NCI-H146 (cell line): ENCODE data around the gene FAM219B.
"Not testable (repeated sequence)": the region's sequence is repeated elsewhere in the genome, so short reads cannot be mapped to it uniquely, and the experiment has no call there.

Experiments
- DNase-seq: peaks from one replicate; lab custom pipeline; 2025; lab: John Stamatoyannopoulos, UW

Gene FAM219B

GRCh38 chr15:74906450-74907162 is at the start of gene FAM219B:
TSS of gene FAM219B (minus strand) at chr15:74906851. CDS start at chr15:74906800, 51 bp downstream.
- peak; percentile 79 for DNase-seq

DNA sequence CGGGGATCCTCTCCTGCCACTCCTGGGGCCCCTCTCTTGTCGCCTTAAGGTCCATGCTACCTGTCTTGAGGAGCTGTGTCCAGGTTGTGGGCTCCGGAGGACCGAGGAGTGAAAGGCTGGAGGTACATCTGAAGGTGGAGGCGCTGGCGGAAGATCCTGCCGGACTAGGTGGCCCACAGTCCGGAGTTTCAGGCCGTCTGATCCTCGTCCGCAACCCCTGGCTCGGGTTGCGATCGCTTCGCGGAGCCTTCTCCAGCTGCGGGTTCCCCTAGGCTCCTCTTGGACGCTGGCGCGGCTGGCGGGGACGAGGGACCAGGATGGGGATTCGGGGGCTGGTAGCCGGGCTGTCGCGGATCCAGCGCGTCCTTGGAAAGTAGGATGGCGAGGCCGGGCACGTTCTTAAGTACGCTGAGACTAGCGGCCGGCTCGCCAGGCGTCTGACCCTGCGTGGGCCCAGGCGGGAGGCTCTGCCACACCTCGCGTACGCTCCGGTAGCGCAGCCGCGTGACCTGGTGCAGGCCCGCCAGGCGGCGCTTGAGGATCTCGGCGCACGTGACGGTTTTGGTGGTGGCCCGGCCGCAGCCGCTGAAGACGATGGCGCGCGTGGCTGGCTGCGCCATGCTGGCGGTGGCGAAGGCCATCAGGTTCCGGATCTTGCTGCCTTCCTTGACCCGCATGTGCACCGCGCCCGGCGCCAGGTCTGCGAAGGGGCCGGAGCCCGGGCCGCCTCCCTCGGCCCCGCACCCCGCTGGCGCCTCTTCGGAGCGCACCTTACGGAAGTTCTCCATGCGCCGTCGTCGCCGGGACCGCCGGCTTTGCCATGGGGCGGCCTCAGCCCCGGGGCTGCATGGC is 49.4 kb upstream of the FAM219B start:
- peak; percentile 39 for DNase-seq

DNA sequence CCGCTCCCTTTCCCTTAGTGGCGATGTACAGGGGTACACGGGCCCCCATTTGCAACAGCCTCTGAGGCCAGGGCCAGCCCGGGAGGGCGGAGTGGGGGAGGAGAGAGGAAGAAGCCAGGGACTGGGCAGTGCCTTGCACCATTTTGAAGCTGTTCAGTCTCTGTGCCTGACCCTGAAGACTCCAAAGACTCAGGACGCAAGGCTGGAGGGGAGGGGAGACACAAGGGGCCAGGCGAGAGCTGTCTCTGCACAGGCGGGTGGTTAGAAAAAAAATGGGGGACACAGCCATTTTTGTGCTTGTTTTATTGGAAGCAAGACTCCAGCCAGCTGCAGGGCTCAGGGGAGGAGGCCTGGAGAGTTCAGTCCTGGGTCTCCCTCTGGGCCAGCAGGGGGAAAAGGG is 48.4 kb upstream of the FAM219B start:
- no peak for DNase-seq

GRCh38 chr15:74954515-74954914 is 47.9 kb upstream of the FAM219B start:
- DNase-seq, result no peak

- no peak for DNase-seq
Observed at GRCh38 chr15:74951006-74951405, 44.4 kb upstream of the FAM219B start.

DNA sequence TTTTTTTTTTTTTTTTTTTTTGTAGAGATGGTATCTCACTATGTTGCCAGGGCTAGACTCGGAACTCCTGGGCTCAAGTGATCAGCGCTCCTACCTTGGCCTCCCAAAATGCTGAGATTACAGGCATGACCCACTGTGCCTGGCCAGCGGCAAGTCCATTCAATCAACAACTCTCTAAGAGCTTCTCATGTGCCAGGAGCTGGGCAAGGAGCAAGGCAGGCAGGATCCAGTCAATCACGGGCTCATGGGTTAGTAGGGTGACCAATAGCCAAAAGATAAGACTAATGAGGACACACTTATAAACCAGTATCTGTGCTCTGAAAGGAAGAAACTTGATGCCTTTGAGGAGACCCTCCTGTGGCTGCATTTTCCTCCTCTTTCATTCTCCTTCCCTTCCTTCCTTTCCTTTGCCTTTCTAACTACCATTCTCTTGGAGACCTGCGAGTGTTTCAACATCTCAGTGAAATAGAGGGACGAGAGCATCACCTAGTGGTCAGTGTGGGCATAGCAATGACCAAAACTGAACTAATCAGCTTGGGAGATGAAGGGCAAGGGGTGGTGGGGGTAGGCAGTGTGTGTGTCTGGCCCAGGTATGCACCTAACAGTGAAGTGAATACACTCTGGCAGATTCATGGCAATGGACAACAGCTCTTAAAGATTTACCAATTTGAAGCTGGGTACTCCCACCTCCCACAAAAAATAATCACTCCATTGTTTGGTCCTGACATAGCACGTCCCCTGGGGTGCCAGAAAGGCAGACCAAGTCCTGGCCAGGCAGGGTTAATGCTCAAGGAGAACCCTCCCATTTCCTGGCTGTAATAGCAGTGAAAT is 43.6 kb upstream of the FAM219B start:
- peak; percentile 55 for DNase-seq

DNA sequence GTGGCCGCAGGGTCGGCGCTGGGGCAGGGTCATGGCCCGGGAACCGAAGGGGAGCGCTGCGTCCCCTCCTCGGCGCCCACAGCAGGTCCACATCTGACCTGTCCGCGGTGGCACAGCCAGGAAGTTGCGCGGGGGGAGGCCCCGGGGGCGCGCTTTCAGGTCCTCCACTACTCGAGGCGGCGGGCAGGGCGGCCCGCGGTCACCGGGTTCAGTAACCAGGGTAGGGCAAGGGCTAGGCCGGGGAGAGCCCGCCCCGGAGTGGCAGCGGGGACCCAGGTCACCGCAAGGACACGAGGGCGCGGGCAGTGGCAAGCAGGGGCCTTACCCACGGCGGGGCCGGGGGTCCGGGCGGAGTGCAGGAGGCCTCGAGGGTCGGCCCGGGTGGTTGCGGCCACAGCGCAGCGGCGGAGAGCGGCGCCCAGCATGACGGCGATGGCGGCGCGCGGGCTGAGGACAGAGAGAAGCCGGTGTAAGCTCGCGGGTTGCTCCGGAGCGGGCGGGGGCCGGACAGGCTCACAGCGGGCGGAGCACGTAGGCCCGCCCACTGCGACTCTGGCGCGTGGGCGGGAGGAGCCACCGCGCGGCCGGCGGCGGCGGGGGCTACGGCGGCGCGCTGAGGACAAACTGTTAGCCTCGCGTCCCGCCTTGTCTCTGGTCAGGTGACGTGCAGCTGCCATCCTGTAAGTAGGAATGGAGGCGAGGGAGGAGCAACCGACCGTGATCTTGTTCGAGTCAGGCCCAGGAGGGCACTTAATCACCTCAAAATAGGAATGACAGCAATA is 31.1 kb upstream of the FAM219B start, which contains the start of gene COX5A:
Gene COX5A, minus strand, starts transcription at position 484 of the 782 bp plus-strand sequence. Its CDS starts 59 bp downstream, at position 425.
- peak; percentile 92 for DNase-seq

DNA sequence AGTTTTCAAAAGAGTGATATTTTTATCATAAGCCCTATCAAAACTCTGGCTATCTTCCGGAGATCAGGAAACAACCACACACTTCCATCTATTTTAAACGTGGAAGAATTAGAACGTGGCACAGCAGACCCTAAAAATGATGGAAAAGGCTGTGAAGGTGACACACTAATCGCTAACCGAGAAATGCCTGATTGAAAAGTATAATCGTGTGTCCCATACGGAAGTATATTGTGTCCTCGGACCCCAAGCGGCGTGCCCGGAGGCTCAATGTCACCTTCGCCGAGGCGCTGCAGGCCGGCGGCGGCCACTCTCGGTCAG is 30.6 kb upstream of the FAM219B start:
- peak; percentile 59 for DNase-seq

DNA sequence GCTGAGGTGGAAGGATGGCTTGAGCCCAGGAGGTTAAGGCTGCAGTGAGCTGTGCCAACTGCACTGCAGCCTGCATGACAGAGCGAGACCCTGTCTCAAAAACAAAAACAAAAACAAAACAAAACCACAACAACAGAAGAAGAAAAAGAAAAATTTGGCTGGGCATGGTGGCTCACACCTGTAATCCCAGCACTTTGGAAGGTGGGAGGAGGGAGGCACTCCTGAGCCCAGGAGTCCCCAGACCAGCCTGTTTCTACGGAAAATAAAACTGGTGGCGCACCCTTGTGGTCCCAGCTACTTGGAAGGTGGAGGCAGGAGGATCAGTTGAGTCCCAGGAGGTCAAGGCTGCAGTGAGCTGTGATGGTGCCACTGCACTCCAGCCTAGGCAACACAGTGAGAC is 28.5 kb upstream of the FAM219B start:
- not testable (repeated sequence) for DNase-seq

DNA sequence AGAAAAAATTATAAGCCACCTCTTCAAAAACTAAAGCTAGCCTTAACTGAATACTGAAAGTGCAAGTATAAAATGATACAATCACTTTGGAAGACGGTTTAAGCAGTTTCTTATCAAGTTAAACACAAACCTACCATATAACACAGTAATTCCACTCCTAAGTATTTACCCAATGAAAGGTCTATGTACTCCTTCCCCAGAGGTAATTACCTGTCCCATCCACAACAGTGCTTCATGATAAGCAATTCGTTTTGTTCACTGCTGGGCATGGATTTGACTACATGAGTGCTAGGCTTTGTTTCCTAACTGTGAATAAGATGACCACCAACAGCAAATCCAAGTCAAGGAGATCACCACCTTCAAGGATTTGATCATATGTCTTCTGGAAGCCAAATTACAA is 26.9 kb upstream of the FAM219B start:
- DNase-seq, result no peak

DNA sequence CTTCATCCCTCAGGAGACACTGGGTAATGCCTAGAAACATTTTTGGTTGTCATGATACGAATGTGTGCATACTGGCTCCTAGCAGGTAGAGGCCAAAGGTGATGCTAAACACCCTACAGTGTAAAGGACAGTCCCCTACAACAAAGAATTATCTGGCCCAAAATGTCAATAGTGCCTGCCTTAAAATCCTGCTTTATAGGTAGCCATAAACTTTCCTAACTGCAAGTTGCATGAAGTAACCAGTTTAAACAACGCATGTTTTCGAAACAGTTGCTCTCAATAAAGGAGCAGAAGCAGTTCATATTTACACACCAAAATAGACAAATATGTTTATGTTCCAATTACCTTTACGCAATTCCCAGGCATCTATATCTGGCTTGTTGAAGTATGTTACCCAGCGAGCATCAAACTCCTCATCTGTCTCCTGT is 22.1 kb upstream of the FAM219B start:
- no peak for DNase-seq

DNA sequence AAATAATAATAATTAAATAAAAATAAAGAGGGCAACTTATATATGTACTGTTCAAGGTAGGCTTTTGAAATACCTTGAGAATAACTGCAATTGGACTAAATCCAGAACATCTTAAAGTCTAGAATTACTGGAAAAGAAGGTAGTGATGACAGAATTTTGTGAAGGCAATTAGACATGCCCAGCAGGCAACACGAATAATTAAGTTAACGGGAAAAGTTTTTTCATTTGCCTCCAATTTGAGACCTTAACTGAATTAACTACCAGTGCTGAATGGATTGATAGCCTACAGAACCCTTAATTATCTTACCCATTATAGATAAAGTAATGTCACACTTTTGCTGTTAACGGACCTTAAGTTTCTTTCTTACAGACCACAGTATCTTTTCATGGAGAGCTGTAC is 17.9 kb upstream of the FAM219B start:
- DNase-seq, result no peak

- DNase-seq, result no peak
Observed at GRCh38 chr15:74920456-74920855, 13.8 kb upstream of the FAM219B start.

GRCh38 chr15:74917676-74918075 is 11.0 kb upstream of the FAM219B start:
- no peak for DNase-seq

DNA sequence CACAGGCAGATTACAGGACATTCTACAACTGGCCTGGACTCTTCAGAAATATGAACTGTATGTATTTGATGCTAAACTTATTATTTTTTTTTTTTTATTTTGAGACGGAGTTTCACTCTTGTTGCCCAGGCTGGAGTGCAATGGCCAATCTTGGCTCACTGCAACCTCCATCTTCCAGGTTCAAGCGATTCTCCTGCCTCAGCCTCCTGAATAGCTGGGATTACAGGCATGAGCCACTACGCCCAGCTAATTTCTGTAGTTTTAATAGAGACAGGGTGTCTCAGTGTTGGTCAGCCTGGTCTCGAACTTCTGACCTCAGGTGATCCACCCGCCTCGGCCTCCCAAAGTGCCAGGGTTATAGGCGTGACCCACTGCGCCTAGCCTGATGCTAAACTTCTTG is 7.1 kb upstream of the FAM219B start:
- not testable (repeated sequence) for DNase-seq

- no peak for DNase-seq
Observed at GRCh38 chr15:74913041-74913440, 6.4 kb upstream of the FAM219B start.

DNA sequence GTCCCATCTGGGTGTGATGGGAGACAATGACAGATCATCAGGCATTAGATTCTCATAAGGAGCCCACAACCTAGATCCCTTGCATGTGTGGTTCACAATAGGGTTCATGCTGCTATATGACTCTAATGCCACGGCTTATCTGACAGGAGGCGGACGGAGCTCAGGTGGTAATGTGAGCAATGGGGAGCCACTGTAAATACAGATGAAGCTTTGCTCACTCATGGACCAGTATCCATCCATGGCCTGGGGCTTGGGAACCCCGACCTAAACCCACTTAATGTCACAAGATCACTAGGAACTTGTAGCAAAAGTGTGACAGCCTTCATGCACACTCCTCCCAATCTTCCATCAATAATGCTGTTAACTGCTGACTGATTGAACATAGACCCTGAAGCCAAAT is 2.0 kb upstream of the FAM219B start:
- no peak for DNase-seq

- no peak for DNase-seq
Observed at GRCh38 chr15:74907163-74907870, 666 bp upstream of the FAM219B start.

DNA sequence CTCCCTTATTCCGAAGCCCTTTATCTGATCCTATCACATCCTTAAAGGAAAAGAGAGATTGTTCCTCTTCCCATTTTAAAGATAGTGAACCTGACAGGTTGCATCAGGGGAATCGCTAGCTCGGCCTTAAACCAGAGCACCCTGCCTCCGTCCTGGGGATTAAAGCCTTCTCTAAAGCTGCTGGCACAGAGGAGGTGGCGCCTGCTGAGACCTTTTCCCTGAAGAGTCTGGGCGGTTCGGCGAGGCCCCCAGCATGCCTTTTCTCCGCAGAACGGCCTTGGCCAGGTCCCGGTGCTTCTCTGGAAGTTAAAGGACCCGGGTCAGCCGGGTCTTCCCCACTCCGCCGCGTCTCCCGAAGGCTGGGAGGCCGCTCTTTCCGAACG is 593 bp downstream of the FAM219B start:
- no peak for DNase-seq

GRCh38 chr15:74904190-74904805 is 2.4 kb downstream of the FAM219B start:
- no peak for DNase-seq

GRCh38 chr15:74903676-74904075 is 3.0 kb downstream of the FAM219B start:
- DNase-seq, result no peak
